VCaP (cell line): ENCODE results near the gene SIX3.

ENCODE experiments used
- H3K27ac ChIP-seq: fragments of 450-650 bp; 2 replicates; pipeline ENCODE4 v1.5.1; 2017
- TF ChIP-seq, protein P1 (sequence below): fragments of 450-650 bp; conservative IDR thresholded peaks from 2 replicates; pipeline ENCODE4 v1.5.1; 2017; ENCODE audit warnings: mild to moderate bottlenecking, moderate library complexity

Gene SIX3

GRCh38 chr2:44964752-44965236, 23.3 kb downstream of the SIX3 start:
- TF ChIP-seq, protein P1, sequence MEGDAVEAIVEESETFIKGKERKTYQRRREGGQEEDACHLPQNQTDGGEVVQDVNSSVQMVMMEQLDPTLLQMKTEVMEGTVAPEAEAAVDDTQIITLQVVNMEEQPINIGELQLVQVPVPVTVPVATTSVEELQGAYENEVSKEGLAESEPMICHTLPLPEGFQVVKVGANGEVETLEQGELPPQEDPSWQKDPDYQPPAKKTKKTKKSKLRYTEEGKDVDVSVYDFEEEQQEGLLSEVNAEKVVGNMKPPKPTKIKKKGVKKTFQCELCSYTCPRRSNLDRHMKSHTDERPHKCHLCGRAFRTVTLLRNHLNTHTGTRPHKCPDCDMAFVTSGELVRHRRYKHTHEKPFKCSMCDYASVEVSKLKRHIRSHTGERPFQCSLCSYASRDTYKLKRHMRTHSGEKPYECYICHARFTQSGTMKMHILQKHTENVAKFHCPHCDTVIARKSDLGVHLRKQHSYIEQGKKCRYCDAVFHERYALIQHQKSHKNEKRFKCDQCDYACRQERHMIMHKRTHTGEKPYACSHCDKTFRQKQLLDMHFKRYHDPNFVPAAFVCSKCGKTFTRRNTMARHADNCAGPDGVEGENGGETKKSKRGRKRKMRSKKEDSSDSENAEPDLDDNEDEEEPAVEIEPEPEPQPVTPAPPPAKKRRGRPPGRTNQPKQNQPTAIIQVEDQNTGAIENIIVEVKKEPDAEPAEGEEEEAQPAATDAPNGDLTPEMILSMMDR: peak; percentile 56
- no peak overlapping the region for H3K27ac ChIP-seq

DNA sequence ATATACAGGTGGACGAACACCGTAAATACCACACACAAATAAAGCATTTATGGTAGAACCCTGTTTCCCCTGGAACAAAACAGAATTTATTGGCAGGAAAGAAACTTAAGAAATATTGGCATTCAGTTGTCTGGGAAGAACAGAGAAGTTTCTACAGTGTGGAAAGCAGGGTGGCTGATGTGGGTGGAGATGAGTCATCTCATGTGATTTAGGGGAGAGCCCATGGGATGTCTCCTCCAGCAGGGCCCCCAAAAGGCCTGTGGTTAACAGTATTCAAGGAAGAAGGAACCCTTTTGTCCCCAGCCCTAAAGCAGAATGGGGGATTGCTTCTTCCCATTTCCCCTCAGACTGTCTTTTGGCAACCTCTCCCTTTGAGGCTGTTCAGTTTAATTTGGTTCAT, 24.2 kb downstream of the SIX3 start:
- TF ChIP-seq, protein P1: no peak

DNA sequence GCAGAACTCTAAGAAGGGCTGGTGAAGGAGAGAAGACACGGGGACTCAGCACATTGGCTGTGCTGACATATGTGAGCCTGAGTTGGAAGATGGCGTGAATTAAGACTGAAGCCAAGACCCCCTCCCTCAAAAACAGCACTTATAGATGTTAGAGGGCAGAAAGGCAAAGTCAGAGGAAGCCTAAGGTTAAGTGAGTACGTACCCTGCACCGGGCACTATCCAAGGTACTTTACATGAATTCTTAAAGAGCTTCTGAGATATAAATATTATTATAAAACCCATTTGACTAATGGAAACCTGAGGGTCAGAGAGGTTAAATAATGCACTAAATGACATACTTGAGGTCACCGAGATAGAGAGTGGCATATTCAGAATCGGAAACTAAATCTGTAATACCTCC, 25.6 kb downstream of the SIX3 start:
- TF ChIP-seq, protein P1: no peak
- H3K27ac ChIP-seq: no peak overlapping the region

More for the DNA sequence above, 24.2 kb downstream of the SIX3 start:
- H3K27ac ChIP-seq: no peak overlapping the region

DNA sequence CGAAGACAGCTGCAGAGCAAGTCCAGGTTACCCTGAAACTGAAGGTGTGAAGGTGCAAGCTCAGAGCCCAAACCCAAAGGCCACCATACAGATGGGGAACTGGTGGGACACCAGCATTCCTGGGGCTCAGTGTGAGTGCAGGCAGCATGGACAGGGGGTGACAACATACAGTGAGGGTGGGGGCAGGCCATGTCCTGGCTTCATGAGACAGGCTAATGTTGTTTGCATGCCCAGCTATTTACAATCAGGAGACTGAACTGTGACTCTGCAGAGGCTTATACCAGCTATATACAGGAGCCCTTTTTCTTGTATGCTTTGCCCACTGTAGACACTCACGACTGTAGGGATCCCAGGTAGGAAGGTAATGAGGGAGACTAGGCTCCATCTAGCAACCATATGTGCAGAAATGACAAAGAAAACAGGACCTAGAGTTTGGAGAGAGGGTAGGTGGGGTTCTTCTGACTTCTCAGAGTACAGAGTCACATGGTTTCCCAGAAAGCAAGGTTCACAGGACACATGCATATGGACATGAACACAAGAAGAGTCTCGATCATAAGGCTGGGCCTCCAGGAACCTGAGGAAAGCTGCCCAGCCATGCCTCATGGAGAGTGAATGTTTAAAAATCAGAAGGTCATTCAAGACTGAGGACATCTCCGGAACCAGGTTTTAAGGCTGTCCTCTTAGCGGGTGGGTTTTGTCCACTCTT, 26.4 kb downstream of the SIX3 start:
- no peak overlapping the region for H3K27ac ChIP-seq
- TF ChIP-seq, protein P1: no peak

- H3K27ac ChIP-seq: no peak overlapping the region
- TF ChIP-seq, protein P1: no peak
These were observed 28.4 kb downstream of the SIX3 start for GRCh38 chr2:44969936-44970335.

- H3K27ac ChIP-seq: no peak overlapping the region
- TF ChIP-seq, protein P1: no peak
These were observed 29.4 kb downstream of the SIX3 start for GRCh38 chr2:44970846-44971450.

GRCh38 chr2:44972771-44973535, 31.5 kb downstream of the SIX3 start:
- TF ChIP-seq, protein P1: no peak
- H3K27ac ChIP-seq: no peak overlapping the region
